HG02870 (cell line): ENCODE results near the gene NALCN.

Experiments used
- ATAC-seq: cut with Tn5 transposase; IDR thresholded peaks from one replicate; pipeline ENCODE4 v1.9.1; 2021; ENCODE audit warnings: mild to moderate bottlenecking, moderate library complexity; ENCODE audit not compliant: unreplicated experiment

NALCN gene

DNA sequence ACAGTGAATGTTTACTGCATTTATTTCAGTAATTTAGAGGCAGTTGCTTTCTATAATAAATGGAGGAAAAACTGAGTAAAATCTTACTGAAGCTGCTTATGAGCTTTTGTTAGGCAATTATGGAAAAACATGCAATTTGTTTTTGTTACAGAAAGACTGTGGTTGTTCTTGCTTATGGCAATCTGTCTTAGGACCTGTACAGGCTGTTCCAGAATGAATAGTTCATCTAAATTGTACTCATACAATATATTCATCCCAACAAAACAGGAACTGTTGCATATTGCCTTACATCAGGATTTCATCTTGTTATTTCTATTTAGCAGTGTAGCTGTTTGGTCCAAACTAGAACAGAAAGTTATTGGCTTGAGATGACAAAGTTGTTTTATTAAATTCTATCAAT lies 199.2 kb downstream of the NALCN start:
- no peak for ATAC-seq

DNA sequence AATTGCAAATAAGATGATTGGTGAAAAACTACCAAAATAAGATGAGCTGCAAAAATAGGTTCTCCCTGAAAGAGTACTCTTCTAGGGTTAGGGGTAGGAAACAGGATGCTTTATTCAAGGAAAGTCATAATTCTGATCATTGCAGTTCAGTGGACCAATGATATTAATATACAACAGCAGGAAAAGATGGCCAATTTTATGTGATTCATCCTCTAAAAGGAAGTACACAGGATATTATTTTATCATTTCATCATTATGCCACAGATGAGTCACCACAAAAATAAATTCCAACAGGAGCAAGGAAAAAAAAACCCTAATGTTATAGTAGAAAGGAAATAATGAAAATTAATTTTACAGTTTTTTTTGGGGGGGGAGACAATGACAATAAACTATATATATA lies 205.0 kb downstream of the NALCN start:
- no peak for ATAC-seq

DNA sequence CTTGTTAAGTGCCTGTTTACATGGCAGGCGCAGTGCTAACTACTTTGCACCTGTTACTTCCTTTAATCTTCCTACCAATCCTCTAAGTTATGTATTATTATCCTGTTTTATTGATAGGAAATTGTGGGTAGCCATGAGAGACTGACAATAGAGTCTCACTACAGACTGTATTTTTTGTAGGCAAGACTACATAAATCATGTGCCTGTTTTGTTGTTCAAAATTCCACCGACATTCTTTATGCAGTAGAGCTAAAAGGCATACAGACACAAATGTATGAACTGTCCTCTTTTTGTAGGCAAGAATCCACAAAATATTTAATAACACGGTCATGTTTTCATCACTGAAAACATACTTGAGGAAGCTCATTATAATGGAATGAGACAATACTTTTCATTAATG lies 205.5 kb downstream of the NALCN start:
- no peak for ATAC-seq

DNA sequence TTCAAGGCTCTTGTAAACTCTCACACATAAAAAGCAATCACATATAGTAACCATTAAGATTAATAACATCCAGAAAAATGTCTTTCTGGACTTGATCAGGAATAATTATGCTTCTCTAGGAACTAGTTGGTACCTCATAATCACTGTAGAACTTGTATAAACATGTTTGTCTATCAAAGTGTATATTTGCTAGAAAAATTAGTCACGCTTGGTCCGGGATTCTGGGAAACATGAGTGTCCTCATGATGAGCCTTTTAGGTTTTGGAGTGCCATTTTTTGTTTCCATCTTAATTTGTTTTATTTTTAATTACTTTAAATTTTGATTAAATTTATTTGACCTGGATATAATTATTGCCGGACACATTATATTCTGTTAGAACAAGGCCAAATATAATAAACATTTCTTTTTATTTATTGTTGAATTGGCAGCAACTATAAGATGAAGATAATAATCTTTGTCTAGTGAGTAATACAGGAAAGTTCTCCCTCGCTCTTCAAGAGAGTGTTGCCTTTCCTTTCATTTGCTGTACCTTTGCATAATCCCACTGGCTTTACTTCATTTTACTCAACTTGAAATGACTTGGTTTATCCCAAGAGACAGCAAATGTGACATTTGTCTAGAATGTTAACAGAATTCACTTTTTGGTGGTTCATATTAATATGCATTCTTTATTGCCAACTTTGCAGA lies 207.0 kb downstream of the NALCN start:
- ATAC-seq, result no peak

DNA sequence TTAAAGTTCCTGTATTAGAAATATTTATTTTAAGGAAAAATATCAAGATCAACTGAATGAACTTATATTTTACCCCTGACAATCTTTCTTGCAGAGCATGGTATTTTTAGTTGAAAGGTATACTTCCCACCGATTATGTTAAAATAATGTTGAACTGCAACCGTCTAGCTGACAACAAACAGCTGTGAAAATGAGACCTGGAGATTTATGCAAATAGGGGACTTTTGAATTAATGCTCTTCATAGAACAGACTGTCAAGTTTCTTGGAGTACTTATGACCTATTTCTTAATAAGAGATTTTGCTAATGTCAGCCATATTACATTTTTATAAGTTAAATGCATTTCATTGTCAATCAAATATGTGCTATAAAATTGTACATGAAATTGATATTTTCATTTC lies 210.9 kb downstream of the NALCN start:
- ATAC-seq, result peak; percentile 80

DNA sequence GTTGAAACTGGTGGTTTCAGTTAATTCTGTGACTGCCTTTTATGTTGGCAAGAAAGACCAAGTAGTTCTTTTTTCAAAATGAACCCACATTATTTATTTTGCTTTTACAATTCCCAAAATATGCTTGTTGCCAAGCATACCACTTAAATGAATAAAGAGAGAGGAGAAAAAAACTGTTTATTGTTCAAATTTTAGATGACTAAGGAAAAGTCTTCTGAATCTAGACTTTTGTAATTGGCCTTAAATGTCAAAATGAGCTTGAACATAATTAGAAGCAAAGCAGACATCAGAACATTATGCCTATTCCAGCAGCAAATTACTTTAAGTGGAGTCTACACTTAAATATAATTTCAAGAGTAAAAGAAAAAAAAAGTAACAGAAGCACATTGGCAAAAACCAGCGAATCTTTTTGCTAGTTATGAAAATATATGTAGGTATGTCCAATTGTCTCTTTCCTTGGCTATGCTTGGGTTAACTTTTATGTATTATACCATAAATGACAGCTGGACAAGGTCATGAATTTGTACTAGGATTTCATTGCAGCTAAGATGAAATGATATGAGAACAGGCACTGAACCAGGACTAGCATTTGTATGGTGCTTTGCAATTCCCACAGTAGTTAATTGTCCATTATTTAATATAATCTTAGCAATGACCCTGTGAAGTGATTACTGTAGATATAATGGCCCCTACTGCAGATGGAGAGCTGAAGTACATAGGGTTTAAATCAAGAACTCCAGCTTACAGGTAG lies 211.9 kb downstream of the NALCN start:
- ATAC-seq, result no peak

DNA sequence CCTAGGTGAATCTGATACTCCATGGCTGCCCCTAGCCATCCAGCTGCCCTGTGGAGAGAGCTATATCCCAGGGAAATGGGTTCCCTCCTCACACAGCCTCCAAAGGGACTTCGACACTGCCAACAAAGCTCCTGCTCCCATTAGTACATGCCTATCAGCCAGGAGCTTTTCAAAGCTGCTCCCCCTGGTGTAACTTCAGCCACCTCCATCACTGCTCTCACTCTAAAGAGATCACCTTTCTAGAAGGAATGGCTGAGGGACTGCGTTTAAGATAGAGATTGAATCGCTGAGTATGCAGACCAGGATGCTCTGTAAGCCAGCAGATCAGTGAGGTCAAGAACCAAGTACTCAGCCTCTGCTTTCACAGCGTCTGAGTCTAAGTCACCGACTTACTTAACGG lies 213.7 kb downstream of the NALCN start:
- ATAC-seq, result no peak

DNA sequence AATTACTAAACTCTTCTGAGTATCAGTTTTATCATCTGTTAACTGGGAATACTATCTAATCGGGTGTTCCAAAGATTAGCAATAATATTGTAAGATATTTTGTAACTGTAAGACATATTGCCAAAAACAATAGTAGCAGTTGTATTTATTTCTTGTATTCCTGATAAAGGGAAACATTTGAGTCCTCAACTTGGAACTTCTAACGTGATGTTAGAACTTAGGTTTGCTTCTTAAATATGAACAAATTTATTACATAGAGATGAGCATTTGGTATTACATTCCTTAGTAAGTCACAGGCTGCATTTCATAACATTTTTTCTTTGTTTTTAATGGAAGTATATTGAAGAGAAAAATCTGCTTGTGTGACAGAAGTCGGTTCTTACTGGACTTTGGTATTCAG lies 225.3 kb downstream of the NALCN start:
- no peak for ATAC-seq

DNA sequence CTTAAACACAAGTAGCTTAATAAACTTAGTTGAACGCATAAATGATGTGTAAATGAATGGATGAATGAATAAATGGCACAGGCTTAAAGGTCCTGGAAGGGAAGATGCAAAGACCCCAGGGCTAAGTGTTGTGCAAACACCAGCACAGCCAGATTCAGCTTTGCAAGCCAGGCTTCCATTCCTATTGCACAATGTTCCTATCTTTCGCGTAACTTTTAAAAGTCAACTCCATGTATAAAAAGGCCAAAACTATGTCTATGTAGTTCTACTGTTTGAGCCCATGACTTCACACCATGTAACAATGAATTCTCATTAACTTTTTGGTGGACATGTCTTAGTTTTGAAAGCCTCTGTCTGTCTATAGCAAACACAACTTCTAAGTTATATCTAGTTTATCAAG lies 226.0 kb downstream of the NALCN start:
- ATAC-seq, result no peak

DNA sequence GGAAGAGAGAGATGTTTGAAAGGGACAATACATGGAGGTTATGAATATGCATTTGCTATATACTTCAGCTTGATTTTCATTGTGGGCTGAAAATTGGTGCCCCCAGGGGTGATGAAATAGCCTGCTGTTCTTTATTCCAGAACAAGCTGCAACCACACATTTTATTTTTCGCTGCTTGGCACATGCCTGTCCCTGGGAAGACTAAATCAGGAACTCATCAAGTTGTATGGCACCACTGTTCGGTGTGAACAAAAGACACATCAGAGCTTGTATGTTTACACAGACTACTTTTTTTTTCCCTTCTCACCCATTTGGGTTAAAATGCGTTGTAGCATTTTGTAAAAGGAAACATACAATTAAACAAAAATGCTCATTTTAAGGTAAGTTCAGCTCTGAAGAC lies 230.7 kb downstream of the NALCN start:
- no peak for ATAC-seq

DNA sequence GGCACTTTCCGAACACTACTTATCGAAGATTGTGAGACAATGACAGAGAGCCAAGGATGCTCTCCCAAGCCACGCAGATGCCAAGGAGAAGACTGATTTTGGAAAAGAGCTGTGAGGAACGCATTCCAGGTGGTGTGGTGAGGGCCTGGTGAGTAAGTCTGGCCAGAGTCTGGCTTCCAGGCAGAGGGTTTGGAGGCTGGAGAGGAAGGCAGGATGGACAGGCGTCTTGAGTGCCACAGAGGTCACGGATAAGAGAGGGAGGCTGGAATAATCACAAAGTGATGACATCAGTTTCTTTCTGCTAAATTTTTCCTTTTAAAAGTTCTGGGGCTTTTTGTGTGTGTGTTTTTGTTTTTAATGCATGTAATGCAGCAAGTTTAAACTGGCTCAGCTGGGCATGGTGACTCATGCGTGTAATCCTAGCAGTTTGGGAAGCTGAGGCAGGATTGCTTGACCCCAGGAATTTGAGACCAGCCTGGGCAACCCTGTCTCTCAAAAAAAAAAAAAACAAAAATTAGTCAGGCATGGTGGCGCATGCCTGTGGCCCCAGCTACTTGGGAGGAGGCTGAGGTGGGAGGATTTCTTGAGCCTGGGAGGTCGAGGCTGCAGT lies 235.1 kb downstream of the NALCN start:
- ATAC-seq, result no peak

DNA sequence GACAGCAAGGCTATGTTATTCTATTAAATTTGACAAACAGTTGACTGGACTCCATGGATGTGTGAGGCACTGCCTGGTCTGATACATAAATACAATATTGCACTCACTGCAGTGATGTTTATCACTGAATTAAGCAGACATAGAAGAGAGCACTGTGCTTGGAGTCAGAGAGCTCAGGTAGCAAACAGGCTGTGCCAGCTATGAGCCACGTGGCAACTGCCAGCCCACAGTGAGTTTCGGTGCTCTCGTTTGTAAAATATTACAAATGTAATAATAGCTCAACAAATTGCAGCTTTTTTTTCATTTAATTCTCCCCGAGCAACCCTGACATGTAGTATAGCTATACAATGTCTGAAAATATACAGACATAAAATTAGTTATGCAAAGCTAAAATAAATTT lies 237.3 kb downstream of the NALCN start:
- ATAC-seq, result no peak

DNA sequence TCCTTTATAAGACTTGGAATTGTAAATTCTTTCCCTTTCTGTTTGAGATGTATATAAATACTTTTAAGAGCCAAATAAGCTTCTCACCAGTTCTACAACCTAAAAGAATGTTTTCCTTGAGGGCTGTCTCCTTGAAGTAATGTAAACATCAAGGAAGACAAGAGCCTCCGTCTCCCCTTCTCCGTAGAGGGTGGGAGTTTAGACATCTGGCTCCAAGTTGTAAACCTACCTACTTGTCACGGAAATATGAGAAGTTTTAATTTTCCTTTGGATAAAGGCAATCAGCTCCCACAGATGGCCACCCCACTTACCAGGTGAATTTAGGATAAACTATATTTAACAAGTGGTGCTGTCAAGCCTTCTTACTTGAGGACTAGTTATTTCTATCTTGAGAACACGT lies 237.9 kb downstream of the NALCN start:
- ATAC-seq, result no peak

DNA sequence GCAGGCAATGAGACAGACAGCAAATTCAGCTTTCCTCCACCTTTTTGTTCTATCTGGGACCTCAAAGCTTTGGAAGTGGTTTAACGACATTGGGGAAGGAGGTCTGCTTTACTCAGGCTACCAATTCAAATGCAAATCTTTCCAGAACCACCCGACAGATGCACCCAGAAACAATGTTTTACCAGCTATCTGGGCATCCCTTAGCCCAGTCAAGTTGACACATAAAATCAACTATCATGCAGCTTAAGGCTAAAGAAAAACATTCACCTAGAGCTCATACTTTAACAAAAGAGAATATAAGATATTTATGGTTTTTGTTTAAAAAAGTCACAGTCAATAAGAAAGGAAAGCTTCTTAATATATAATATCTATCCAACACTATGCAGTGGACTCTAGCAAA lies 246.0 kb downstream of the NALCN start:
- no peak for ATAC-seq

DNA sequence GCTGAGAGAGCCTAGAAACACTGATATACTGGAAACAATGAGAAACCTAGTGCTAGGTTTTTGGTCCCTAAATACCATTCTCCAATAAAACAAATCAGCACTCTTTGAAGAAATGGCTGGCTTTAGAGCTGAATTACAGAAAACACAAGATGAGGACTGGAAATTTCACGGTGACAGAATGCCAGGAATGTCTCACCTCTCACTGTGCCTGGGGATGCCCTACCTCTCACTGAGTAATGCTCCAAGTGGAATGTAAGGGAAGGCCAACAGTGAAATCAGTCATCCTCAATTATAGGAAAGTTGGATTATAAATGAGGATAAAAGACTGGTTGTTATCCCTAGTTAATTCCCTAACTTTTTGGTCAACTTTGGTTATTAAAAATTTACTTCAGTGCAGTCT lies 259.0 kb downstream of the NALCN start:
- no peak for ATAC-seq

DNA sequence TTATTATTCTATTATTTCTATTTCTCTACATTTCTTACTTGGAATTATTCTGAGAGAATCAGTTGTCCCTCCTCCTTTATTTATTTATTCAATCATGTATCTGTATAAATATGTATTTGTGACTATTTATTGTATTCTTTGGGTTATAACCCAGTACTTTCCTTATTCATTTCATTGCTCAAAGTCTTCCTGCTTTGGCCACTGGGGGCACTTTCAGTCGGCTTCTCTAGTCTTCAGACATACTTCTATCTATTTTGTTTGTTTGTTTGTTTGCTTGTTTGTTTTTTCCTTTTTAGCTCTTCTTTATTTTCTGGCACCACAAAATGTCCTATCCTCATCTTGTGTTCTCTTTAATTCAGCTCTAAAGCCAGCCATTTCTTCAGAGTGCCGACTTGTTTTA lies 260.4 kb downstream of the NALCN start:
- no peak for ATAC-seq

DNA sequence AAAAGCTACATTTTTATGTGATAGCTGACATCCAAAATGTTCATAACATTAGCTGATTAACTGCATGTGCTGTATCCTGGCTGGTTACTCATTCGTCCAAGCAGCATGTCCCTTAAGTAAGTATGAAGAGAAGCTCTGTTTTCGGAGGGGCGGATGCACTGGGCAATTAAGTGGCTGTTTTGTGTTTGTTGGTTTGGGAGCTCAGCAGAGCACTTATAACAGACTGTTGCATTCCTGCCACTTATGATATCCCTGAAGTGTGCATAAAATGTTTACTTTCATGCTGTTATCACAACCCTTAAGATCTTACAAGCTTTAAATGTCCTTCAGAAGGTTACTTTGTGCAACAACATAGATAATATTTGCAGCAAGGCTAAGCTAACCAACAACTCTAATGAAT lies 264.1 kb downstream of the NALCN start:
- ATAC-seq, result no peak

DNA sequence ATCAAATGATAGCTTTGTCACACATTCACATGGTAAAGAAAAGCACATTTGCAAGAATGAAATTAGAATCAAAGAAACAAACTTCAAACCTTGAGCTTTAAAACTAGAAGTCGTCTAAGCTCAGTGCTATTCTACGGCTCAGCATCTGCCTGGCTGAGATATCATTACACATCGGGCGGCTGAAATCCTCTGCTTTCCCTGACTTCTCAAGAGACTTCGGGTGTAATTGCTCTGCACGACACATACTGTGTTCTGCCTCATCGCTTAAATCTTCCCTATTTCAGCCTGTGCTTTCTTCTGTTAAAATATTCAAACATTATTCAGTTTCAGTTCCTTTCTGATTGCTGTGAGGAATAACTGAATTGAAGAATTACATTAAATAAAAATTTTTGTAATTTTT lies 265.3 kb downstream of the NALCN start:
- no peak for ATAC-seq

DNA sequence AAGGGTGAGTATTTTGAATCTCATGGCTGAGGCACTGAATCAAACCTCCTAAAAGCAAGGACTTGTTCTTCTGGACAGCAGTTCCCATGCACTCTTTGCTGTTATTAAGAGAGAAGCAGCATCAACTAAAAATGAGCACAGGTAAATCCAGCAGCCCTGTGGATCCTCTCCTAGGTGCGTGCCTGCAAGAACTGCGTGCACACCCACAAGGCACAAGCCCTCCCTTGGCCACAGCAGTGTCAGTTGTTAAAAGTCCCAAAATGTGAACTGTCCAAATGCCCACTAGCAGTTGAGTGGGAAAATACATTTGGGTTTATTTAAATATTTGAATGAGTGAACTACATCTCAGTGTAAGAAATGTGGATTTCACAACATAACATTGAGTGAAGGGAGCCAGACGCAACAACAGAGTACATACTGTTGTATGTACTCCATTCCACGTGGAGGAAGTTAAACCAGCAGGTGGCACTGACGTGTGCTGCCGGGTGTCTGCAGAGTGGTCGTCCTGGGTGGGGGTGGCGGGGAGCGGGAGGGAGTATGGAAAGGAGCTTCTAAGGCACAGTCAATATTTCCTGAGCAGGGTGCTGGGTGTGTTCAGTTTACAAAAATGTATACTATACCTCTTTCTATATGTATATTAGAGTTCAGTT lies 266.4 kb downstream of the NALCN start:
- no peak for ATAC-seq

DNA sequence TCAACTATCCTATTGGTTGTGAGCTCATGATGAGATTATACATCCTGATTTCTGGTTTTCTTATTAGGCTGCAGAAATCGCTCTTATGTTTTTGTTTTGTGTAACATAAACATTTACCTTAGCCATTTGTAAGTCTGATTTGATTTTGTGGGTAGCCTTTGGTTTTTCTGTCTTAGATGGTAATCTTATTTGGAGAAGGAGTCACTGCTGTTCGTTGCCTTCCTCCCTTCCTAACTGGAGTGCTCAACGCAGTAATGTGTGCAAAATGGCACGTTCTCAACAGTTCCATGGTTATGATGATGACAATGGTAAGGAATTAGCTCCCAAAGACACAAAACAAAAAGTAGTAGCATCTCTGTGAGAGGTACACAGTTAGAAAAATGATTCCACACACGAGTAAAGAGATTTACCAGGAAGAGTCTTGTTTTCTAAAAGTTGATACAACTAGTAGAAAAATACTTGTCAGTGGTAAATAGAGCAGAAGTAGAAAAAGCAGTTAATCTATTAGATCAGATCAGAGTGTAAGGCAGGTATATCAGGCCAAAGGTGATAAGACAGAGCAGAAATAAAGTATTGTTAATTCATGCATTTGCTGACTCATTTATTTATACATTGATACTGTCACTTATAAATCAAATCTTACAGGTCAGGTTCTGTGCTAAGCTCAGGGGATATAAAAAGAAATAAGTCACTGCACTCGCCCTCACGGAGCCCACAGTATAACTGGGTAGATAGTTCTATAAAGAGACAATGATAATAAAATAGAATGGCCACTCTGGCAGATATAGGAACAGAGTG lies 270.0 kb downstream of the NALCN start:
- ATAC-seq, result no peak

DNA sequence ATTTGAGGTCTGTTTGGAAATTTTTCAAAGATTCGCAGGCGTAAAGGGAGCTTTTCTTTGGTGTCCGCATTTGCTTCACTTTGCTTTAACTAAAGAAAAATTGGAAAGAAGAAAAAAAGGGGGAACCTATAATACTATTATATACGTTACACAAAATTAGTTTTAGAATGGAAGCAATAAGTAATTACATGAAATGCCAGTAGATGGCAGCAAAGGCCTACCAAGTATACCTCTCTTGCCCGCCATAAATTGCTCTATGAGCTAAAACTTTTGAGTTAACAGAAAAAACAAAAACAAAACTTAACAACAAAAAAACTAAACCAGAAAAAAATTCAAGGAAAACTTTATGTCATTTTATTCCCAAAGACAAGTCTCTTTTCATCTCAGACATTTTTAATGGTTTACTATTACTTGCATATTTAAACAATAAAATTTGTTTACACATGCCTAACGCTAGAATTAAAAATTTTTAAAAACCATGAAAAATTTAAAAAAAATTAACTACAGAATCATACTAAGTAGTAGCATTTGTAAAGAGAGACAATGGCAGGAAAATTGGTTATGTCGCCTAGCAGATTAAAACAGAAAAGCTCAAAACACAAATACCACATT lies 271.4 kb downstream of the NALCN start:
- peak; percentile 84 for ATAC-seq
